Measurements from ENCODE around the gene GRIPAP1. TPM values are rescaled to one million over a fixed set of nuclear protein-coding genes. Genes with fewer than 3 reads are reported as not detected.

Gene GRIPAP1
- total RNA-seq, 2 donors from 2014 or later: 29.8 to 36.6 TPM

DNA sequence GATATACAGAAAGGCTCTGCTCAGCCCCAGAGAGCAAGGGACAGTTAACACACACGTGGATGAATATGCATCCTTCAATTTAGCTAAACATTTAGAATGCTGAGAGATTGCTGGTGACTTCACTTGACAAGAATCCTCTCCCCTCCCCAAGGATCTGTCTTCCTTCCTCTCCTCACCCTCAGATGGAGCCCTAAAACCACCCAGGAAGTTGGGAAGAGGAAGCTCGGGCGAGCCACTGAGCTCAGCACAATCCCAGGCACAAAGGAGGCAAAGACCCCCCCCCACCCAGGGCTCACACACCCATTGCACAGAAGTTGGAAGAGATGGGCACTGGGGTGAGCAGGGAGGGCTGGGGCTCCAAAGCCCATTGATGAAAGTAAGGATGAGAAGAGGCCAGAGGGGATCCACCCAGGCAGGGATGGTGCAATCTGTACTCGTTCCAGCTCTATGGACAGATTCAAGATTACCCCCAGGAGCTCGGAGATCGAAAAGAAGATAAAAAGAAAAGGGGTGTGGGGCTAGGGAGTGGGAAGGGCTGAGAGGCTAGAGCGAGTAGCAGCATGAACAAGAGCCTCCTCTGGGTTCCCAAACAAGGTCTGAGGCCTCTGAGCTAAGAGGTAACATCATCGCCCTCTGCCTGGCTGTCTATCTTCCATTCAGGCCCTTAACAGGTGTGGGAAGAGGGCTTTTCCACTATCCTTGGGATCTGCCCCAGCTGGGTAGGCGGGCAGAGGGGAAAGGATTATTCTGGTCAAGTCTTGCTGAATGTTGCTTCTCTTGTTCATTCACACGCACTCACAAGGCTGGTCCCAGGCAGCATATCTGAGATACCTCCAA lies 39.9 kb upstream of the GRIPAP1 start:
- TF ChIP-seq, protein P1, sequence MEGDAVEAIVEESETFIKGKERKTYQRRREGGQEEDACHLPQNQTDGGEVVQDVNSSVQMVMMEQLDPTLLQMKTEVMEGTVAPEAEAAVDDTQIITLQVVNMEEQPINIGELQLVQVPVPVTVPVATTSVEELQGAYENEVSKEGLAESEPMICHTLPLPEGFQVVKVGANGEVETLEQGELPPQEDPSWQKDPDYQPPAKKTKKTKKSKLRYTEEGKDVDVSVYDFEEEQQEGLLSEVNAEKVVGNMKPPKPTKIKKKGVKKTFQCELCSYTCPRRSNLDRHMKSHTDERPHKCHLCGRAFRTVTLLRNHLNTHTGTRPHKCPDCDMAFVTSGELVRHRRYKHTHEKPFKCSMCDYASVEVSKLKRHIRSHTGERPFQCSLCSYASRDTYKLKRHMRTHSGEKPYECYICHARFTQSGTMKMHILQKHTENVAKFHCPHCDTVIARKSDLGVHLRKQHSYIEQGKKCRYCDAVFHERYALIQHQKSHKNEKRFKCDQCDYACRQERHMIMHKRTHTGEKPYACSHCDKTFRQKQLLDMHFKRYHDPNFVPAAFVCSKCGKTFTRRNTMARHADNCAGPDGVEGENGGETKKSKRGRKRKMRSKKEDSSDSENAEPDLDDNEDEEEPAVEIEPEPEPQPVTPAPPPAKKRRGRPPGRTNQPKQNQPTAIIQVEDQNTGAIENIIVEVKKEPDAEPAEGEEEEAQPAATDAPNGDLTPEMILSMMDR (IDR thresholded peaks at IDR 0.05): no peak
- H3K36me3 ChIP-seq: peaks cover 18% of the 10 kb centered on the region
- ATAC-seq (ENCODE audit: insufficient number of reproducible peaks, low FRiP score, low read depth): no peak

GRCh38 chrX:49040376-49040955 lies 38.4 kb upstream of the GRIPAP1 start:
- peaks cover 22% of the 10 kb centered on the region for H3K36me3 ChIP-seq
- peak overlapping the region; percentile 38 to 99 for H3K27ac ChIP-seq
- H3K9me3 ChIP-seq: no peaks in the 10 kb centered on the region
- peak overlapping the region; percentile 91 for H3K4me3 ChIP-seq
- H3K4me1 ChIP-seq (ENCODE audit: control insufficient read depth in 1 of 2, low read depth in 2 of 2): peaks cover 6 to 19% of the 10 kb centered on the region in 2 donors
- DNase-seq (ENCODE audit: low spot score) (no peak), ATAC-seq (ENCODE audit: insufficient number of reproducible peaks, low FRiP score, low read depth) (no peak)
- no peaks in the 10 kb centered on the region for H3K27me3 ChIP-seq (replicated peaks; ENCODE audit: insufficient read depth)
- TF ChIP-seq, protein P1 (IDR thresholded peaks at IDR 0.05): no peak

More for the DNA sequence above, 39.9 kb upstream of the GRIPAP1 start:
- Histone ChIP-seq H3K27me3 (replicated peaks; ENCODE audit: insufficient read depth) (no peaks in the 10 kb centered on the region), H3K4me1 (ENCODE audit: control insufficient read depth in 1 of 2, low read depth in 2 of 2) (peaks cover 6 to 19% of the 10 kb centered on the region in 2 donors), H3K4me3 (peak overlapping the region; percentile 91), H3K27ac (peak overlapping the region; percentile 94 to 99), H3K9me3 (no peaks in the 10 kb centered on the region)
- no peak for DNase-seq (ENCODE audit: low spot score)

- Histone ChIP-seq H3K27me3 (replicated peaks; ENCODE audit: insufficient read depth) (no peaks in the 10 kb centered on the region), H3K36me3 (peaks cover 22% of the 10 kb centered on the region), H3K4me3 (peak overlapping the region; percentile 91), H3K4me1 (ENCODE audit: control insufficient read depth in 1 of 2, low read depth in 2 of 2) (peaks cover 6 to 19% of the 10 kb centered on the region in 2 donors), H3K27ac (peak overlapping the region; percentile 53 to 99), H3K9me3 (no peaks in the 10 kb centered on the region)
- TF ChIP-seq, protein P1 (IDR thresholded peaks at IDR 0.05): no peak
- ATAC-seq (ENCODE audit: insufficient number of reproducible peaks, low FRiP score, low read depth) (peak; percentile 21), DNase-seq (ENCODE audit: low spot score) (peak; percentile 42)
Observed at GRCh38 chrX:49039598-49040375, 37.7 kb upstream of the GRIPAP1 start.

DNA sequence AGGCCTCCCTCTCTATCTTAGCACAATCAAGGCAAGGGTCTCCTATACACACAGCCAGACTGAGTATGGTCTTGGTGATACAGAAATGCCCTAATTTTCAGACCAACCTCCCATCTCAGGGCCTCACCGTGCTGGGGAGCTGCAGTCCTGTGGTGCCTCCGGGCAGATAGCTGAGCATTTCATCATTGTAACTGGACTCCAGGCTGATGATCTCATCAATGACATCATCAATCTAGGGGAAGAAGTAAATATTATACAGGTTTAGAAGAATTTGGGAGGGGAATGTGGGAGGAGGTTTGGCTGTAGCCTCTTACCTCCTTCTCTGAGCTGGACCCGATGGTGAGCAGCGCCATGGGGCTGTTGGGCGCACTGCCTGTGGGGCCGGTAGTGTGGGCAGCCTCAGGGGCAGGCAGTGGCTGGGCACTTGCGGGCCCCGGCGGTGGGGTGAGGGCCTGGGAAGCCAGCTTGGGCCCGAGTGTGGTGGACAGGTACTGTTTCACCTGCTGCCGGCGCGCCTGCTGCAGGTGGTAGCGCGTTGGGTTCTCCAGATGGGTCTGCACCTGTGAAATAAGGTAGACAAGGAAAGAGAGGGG lies 35.9 kb upstream of the GRIPAP1 start:
- Histone ChIP-seq H3K4me3 (no peak overlapping the region), H3K4me1 (ENCODE audit: control insufficient read depth in 1 of 2, low read depth in 2 of 2) (peaks cover 6 to 19% of the 10 kb centered on the region in 2 donors), H3K27ac (no peak overlapping the region), H3K36me3 (peaks cover 36% of the 10 kb centered on the region), H3K9me3 (no peaks in the 10 kb centered on the region), H3K27me3 (replicated peaks; ENCODE audit: insufficient read depth) (no peaks in the 10 kb centered on the region)
- TF ChIP-seq, protein P1 (IDR thresholded peaks at IDR 0.05): no peak
- no peak for DNase-seq (ENCODE audit: low spot score)
- no peak for ATAC-seq (ENCODE audit: insufficient number of reproducible peaks, low FRiP score, low read depth)
